HG03520 (cell line): Measurements from ENCODE around the gene CORO1C.
"Not testable (repeated sequence)": the region's sequence is repeated elsewhere in the genome, so short reads cannot be mapped to it uniquely, and the experiment has no call there.

Experiments
- ATAC-seq: cut with Tn5 transposase; IDR thresholded peaks from one replicate; pipeline ENCODE4 v1.9.1; 2021; ENCODE audit warnings: mild to moderate bottlenecking, moderate library complexity; ENCODE audit not compliant: unreplicated experiment

Gene CORO1C

DNA sequence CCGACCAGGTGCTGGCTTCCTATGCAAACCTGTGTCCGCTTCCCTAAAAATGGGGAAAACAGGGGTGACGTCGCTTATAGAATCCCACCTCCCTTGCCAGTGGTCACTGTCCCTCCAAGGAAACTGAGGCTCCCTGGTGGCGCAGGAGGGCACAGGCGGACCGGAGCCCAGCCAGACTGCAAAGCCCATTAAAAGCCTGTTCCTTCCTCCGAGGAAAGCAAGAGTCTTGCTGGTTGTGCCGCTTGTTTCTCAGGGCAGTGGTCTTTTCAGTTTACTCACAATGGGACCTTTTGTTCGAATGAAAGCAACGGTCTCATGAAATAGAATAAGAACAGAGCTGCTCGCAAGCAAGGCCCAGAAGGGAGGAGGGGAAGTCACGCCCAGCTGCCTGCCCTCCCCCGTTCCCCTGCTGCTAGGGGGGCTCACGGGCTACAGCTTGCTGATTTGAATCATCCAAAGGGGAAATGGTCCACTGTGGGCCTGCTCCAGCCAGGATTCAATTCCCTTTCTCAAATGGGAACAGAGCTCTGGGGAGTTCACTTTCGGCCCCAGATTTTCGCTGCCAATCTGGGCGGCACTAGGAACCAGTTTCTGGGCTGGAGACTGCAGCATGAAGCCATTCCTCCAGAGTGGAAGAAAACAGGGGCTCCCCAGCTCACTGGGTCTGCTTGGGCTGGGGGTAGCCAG, 93.0 kb downstream of the CORO1C start:
- no peak for ATAC-seq

DNA sequence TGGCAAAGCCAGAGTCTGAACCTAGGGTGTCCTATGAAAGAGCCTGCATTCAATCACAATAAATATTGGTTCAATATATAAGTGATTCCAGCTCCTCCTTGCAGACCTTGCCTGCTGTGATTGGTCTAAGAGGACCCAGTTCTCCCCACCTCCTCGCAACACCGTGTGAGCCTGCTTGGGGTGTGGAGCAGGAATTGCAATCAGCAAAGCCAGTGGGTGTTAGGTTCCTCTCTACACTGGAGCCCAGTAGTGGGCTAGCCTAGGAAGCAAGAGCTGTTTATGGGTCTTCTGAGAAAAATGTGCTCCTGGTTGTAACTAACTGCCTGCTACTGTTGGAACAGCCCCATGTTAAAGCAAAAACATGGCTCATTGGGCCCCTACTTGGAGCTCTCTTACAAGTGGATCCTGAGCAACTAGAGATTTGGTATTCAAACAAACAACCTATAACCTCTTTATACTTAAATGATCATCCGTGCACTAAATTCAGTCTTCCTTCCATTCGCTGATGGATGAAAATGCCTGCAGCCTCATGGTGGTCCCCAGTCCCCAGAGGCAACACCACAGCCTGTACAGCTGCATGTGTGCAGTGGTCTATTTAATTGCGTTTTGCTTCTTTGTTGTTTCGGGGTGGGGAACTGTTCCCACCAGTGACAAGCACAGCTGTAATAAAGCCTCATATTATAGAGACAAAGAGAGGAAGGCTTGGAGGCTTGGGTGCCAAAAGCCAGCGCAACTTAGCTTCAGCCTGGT, 93.9 kb downstream of the CORO1C start:
- no peak for ATAC-seq

DNA sequence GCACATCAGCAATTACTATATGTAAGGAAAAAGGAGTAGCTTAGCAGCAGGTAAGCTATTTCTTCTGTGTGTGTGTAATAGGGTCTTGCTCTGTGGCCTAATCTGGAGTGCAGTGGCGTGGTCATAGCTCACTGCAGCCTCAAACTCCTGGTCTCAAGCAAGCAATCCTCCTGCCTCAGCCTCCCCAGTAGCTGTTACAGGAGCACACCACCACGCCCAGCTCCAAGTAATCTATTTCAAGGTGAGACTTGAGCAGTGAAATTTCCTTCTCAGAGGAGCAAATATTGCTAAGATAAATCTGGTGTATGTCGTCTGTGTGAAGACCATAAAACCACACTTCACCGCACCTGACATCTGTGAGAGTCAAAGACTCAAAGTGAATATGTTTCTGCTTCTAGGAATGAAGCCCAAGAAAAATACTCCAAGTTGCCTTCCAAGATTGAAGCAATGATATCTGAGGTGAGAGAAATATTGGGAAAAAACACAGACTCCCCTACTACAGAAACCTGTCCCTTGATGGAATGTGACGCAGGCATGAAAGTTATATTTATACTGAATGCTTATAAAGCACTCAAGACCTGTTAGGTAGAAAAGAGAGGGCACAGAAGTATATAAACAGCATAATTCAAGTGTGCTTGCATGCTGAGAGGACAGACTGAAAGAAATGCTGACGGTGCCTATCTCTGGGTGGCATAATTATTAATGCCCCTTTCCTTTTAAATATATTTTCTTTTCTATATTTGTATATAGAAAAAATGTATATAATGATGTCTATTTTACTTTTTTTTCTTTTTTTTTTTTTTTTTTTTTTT, 95.1 kb downstream of the CORO1C start:
- no peak for ATAC-seq

DNA sequence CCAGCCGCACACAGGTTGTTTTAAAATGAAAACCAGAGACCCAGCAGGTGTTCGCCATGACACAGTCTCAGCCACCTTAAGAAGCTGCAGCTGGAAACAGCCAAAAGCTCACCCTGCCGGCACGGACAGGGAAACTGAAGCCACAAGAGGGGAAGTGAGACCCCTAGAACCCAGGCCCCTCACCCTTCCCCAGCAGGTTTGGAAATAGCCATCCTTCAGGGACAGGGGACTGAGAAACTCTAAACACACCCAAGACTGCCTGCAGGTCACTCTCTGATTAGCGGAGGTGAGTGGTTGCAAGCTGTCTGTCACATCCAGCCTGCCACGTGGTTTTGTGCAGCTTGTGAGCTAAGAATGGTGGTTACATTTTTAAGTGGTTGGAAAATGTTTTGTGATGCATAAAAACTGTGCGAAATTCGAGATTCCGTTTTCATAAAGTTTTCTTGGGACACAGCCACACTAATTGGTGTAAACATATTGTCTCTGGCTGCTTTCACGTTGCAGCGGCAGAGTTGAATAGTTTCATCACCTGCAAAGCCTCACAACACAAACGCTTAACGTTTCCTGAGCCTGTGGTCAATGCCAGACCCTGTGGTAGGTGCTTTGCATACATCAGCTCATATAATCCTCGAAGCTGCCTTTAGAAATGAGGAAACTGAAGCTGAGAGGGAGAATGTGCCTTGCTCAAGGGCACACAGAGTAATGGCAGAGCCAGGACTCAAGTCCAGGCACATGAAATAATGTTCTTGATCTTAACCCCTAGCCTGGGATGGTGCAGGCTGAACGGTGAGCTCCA, 95.9 kb downstream of the CORO1C start:
- ATAC-seq = peak; percentile 45

DNA sequence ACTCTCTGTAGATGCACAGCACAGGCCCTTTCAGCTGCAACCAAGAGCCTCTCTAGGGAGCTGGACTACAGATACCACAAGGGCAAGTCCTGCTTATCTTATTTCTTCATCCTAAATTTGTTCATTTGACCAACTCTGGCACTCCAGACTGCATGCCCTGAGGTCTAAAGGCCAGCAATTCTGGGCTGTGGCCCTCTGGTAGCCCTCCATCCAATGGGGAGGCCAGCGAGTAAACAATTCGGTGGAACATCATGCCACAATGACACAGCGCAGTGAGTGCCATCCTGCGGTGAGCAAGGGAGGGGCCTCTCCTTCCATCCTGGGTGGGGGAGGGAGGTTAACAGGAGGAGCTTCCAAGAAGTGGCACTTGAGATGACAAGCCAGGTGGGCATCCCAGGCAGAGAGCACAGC, 97.0 kb downstream of the CORO1C start:
- ATAC-seq = no peak

DNA sequence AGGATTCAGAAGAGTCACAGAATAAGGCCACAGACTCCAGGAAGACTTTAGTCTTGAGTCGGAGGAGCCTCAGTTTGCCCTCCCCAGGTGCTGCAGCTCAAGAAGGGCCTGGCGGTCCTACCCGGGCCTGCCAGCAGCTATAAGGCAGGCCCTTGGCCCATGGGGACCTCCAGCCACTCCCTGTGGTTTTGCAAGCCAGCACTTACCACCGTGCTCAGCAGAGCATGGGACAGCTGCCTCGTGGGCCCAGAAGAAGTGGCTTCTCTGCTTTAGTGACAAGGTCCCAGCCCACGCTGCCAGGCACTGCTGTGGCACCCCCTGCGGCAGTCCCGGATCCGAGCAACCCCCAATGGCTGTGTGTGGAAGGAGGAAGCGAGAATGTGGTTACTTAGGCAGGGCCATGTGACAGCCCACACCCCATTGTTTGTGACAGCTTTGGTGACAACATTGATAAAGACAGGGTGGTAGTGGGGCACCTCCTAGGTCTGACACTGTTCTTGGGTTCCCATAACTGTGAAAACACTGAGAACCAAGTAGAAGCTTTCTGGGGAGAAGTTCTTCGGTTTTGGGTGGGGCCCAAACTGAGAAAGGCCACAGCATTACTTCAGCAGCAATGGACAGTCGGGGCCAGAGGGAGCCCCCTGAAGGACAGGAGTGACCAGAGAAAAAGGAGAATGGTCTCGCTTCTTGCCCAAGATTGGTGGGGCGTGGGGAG, 97.6 kb downstream of the CORO1C start, which contains the start of gene SELPLG:
TSS of gene SELPLG (minus strand) at position 361 of the 715 bp plus-strand sequence. CDS start 9,587 bp downstream, outside the sequence.
- peak; percentile 52 for ATAC-seq

DNA sequence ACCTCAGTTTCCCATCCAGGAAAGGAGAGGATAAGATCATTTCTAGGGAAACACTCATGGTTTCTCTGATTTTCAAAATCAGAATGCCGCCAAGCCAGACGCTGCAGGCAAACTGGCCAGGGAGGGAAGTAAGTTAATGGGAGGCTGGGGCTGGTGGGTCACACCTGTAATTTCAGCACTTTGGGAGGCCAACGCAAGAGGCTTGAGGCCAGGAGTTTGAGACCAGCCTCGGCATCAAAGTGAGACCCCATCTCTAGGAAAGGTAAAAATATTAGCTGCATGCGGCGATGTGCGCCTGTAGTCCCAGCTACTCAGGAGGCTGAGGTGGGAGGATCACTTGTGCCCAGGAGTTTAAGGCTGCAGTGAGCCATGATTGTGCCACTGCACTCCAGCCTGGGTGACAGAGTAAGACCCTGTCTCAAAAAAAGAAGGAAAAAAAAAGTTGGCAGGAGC, 98.2 kb downstream of the CORO1C start:
- ATAC-seq = no peak

DNA sequence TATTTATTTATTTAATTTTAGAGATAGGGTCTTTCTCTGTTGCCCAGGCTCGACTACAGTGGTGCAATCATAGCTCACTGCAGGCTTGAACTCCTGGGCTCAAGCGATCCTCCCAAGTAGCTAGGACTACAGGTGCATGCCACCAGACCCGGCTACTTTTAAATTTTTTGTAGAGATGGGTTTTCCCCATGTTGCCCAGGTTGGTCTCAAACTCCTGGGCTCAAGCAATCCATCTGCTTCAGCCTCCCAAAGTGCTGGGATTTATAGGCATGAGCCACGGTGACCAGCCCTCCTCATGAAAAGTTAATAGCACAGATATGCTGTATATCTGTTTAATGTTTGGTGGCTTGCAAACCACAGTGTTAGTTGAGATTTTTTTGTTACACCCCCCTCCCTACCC, 100.1 kb downstream of the CORO1C start:
- ATAC-seq = not testable (repeated sequence)

DNA sequence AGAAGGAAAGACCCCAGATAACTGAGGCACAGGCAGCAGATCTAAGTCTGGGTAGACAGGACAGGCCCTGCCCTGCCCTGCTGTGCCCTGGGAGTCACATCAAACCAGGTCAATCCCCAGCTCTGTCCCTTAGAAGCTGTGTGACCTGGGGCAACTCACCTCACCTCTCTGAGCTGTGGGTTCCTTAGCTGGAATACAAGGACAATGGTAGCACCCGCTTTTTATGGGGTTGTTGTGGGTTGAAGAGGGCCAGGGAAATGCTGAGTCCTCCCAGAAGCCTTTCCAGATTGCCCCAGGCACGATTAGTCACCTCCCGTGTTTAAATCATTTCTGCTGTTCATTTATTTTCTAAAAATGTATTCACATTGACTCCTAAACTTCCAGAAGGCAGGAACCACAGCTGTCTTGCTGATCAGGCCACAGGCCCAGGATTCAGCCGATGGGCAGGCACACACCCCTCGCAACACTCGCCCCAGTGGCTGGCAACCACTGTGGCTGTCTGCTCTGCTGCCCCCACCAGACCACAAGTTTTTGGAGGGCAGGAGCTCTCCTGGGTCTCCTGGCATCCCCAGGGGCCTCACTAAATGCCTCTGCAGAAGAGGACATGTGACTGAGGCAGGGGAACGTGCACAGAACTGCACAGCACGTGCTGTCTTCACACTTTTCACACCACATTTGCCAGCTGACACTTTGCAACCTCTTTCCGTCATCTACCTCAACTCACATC, 100.7 kb downstream of the CORO1C start:
- no peak for ATAC-seq

DNA sequence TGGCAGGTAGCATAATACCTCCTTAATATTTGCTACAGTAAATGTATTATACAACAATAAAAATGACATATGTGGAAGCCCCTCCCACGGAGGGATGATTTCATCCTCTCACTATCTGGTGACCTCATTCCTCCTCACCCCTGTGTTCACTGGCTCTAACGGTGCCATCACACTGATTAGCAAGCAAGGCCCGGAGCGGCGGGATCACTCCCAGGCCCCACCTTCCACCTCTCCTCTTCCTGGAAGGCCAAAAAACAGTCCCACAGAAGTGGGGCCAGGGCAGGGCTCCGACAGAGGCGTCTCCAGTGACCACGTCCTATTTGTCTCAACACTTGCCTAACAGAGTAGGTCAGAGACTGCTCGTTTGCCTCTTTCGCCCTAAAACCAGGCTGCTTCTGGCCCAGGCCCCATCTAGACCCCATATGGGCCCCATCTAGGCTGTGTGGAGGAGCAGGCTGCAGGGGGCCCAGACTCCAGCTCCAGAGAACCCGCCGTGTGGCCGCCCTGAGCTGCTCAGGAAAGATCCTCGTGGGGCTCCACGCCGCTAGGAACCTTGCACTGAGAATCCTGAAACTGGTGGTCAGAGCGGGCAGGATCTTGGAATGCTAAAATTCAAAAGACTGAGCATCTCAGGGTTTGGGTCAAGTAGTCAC, 101.4 kb downstream of the CORO1C start:
- ATAC-seq = no peak

DNA sequence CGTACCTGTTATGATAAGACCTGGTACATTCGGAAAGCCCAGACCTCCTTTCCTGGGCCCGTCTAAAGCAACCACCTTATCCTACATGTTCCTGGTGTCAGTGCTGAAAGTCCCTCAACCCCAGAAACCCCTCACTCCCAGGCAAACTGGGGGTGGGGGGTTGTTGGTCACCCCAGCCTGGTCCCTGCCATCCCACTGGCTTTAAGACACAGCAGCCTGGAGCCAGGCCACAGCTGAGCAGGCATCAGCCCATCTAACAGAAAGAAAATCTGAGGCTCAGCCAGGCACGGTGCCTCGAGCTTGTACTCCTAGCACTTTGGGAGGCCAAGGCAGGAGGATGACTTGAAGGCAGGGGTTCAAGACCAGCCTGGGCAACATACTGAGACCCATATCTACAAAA, 102.2 kb downstream of the CORO1C start:
- no peak for ATAC-seq

DNA sequence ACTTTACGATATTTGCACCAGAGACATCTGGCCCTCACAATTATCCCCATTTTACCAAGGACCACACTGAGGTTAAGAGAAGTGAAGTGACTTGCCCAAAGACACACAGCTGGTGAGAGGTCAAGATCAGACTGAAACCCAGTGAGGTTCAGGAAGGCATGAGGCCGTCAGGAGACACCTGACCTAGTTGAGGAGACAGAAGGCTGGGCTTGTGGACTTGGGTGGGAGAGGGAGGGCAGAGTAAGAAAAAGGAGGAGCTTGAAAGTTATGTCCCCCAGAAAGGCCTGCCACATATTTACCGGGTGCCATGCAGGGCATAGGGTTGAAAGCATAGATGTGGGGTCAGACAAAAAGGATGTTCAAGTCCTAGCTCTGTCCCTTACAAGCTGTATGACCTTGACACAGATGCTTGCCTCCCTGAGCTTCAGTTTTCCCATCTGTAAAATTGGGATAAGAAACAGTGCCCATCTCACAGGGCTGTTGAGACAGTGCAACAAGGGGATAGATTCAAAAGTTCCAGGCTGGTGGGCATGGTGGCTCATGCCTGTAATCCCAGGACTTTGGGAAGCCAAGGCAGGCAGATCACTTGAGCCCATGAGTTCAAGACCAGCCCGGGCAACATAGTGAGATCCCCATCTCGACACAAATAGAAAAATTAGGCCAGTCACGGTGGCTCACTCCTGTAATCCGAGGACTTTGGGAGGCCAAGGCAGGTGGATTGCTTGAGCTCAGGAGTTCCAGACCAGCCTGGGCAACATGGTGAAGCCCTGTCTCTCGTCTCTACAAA, 104.0 kb downstream of the CORO1C start:
- ATAC-seq = no peak

DNA sequence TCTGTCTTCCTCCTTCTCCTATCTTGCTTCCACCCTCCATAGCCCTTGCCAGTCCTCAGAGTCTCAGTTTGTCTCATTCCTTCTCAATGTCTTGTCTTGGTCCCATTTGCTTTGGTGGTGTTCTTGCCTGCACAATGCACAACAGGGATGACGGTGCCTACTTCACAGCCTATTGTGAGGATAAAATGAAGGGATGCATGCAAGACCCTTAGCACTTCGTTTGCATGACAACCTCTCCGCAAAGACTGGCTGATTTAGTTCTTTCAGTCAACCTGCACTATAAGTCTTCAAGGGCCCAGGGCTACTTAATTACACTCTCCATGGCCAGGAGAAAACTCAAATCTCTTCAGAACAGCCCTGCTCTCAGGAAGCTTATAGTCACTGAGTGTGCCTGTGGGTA, 106.1 kb downstream of the CORO1C start:
- ATAC-seq = no peak

DNA sequence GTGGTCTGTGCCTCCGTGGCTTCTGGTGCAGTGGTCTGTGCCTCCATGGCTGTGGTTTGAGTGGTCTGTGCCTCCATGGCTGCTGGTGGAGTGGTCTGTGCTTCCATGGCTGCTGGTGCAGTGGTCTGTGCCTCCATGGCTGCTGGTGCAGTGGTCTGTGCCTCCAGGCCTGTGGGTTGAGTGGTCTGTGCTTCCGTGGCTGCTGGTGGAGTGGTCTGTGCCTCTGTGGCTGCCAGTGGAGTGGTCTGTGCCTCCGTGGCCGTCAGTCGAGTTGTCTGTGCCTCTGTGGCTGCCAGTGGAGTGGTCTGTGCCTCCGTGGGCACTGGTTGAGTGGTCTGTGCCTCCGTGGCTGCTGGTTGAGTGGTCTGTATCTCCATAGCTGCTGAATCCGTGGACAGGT, 107.7 kb downstream of the CORO1C start:
- no peak for ATAC-seq

DNA sequence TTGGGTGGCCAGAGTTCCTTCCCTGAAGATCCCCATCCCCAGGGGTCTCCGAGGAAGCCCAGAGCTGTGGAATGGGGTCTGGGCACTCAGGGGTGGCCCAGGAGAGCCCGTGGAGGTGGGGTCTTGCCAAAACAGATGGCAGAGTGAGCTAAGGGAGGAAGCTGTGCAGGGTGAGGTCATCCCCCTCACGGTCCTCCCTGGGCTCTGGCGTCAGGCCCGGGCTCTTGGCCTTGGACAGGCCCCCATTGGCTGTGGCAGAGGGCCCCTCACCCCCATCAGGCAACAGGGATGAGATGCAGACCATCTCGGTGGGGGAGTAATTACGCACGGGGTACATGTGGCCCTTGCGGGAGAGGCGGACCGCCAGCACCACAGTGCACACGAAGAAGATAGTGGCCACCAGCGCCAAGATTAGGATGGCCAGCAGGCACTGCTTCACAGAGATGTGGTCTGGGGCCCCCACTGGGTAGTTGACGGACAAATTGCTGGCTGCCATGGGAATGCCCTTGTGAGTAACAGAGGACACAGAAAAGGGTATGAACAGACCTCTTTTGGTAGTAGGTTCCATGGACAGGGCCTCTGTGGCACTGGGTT, 108.3 kb downstream of the CORO1C start:
- ATAC-seq = no peak

DNA sequence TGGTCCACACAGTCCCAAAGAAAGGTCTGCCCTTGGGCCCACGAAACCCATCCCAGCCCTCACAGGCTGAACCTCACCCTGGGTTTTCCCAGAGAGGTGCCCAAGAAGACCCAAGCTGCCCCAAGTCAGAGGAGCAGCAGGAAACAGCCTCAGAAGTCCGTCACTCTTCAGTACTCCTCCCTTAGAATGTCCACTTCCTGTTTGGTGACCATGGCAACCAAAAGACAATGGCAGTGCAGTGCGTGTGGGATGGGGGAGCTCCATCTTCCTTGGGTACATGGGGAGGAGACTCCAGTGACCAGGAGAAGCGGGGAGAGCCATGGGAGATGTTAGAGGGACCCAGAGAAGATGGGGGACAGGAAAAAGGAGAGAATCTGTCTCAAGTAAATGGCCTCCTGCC, 108.9 kb downstream of the CORO1C start:
- ATAC-seq = no peak

DNA sequence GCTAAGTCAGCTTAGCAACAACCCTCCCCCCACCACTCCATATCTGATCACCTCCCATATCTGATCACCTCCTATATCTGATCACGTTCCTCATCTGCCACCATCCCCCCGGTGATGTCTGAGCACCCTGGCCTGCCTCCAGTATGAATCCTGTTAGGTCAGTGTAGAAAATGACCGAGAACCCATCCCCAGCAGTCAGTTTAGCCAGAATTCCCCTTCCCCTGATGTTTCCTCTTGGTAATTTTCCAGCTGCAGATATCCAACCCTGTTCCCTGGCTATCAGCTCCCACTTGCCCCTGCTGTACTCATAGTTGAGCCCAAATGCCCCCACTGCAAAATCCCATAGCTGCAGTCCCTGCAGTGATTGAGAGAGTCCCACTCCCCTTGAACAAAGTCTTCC, 110.2 kb downstream of the CORO1C start:
- ATAC-seq = no peak
